OCI-LY3 (cell line): ENCODE measurements around the gene RAN.
A peak's percentile ranks its signal among the peaks of the same experiment; 100 is the strongest.

Experiments used
- H2AFZ ChIP-seq: fragments of 200-600, 300-600 bp; shearing (Covaris generic); 2 replicates; pipeline ENCODE4 v1.6.0; 2014; ENCODE audit warnings: antibody characterized with exemption, low read depth, low read length
- H3K27ac ChIP-seq: fragments of 200-600, 300-600 bp; sonication (generic); 2 replicates; pipeline ENCODE4 v1.5.1; 2014; ENCODE audit warnings: mild to moderate bottlenecking, low read length, moderate library complexity, mixed read lengths
- H3K27me3 ChIP-seq: fragments of 200-600, 300-600 bp; sonication (generic); 2 replicates; pipeline ENCODE4 v1.6.1; 2014; ENCODE audit warnings: low read depth, low read length, mixed read lengths
- H3K36me3 ChIP-seq: fragments of 200-600, 300-600 bp; sonication (generic); replicated peaks from 2 replicates; pipeline ENCODE3; 2014; ENCODE audit warnings: low read depth, low read length, mixed read lengths
- H3K4me1 ChIP-seq: fragments of 300-600, 200-600 bp; sonication (generic); 2 replicates; pipeline ENCODE4 v1.6.1; 2014; ENCODE audit warnings: low read length, mixed read lengths
- H3K4me2 ChIP-seq: fragments of 200-600, 300-600 bp; sonication (generic); 2 replicates; pipeline ENCODE4 v1.6.1; 2014; ENCODE audit warnings: low read length, mixed read lengths
- H3K4me3 ChIP-seq: fragments of 300-600, 200-600 bp; sonication (generic); 2 replicates; pipeline ENCODE4 v1.5.1; 2014; ENCODE audit warnings: antibody characterized with exemption, mild to moderate bottlenecking, low read length, moderate library complexity
- H3K79me2 ChIP-seq: fragments of 300-600, 200-600 bp; shearing (Covaris generic); 2 replicates; pipeline ENCODE4 v1.6.1; 2014; ENCODE audit warnings: mild to moderate bottlenecking, low read length, mixed read lengths
- H3K9ac ChIP-seq: fragments of 300-600, 200-600 bp; shearing (Covaris generic); 2 replicates; pipeline ENCODE4 v1.6.0; 2014; ENCODE audit warnings: mild to moderate bottlenecking, low read length, moderate library complexity
- H3K9me3 ChIP-seq: fragments of 200-600, 300-600 bp; shearing (Covaris generic); 2 replicates; pipeline ENCODE4 v1.6.1; 2014; ENCODE audit warnings: low read length, mixed read lengths; ENCODE audit not compliant: insufficient read depth
- H4K20me1 ChIP-seq: fragments of 200-600, 300-600 bp; sonication (generic); 2 replicates; pipeline ENCODE4 v1.6.1; 2016; ENCODE audit warnings: low read length, mixed read lengths; ENCODE audit not compliant: insufficient read depth
- EZH2phosphoT487 ChIP-seq: fragments of 200-600 bp; shearing (Covaris generic); IDR thresholded peaks from 2 replicates; pipeline ENCODE4 v1.6.1; 2018; ENCODE audit warnings: antibody characterized with exemption, mixed run types, low read depth
- TF ChIP-seq, protein P1 (sequence below): fragments of 200-600, 300-600 bp; sonication (generic); IDR thresholded peaks from 2 replicates; pipeline ENCODE4 v1.5.1; 2014; ENCODE audit warnings: antibody characterized with exemption, low read length, low read depth

RAN gene

DNA sequence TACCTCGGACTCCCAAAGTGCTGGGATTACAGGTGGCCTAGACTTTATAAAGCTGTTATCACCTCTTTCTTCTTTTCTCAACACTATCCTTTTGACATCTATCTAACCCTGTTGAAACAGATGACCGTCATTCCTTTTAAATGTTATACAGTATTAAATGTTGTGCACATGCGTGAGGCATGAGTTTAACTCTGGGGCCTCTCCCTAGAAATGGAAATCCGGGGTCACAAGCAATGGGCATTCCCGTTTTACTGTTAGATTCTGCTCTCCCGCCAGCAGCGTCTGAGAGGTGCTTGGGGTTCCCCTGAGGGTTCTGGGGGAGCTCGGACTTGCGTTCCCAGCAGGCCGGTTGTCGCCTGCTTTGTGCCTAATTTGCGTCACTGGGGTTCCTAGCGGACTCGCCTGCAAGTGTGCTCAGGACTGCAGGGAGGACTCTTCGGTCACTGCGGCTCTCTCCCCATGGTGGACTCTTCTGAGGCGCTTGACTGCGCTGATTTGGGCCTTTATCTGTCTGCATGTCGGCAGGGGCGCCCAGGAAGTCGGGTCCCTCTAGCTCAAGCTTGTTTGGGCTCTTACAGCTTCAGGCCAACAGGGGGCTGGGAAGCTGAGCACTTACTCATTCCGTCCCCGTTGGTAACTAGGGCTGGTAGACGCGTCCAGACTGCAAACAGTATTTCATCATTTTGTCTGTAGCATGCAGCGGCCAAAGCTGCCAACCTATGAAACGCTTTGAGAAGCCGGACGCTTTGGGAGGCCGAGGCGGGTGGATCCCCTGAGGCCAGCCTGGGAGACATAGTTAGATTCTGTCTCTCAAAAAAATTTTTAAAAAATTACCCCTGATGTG lies 1.2 kb upstream of the RAN start:
- H3K36me3 ChIP-seq, result peaks cover 26% of the 10 kb centered on the region
- peaks cover 32% of the 10 kb centered on the region for H3K4me1 ChIP-seq
- peak overlapping the region; percentile 82 for H3K27ac ChIP-seq
- TF ChIP-seq EZH2phosphoT487, result no peak
- TF ChIP-seq, protein P1, sequence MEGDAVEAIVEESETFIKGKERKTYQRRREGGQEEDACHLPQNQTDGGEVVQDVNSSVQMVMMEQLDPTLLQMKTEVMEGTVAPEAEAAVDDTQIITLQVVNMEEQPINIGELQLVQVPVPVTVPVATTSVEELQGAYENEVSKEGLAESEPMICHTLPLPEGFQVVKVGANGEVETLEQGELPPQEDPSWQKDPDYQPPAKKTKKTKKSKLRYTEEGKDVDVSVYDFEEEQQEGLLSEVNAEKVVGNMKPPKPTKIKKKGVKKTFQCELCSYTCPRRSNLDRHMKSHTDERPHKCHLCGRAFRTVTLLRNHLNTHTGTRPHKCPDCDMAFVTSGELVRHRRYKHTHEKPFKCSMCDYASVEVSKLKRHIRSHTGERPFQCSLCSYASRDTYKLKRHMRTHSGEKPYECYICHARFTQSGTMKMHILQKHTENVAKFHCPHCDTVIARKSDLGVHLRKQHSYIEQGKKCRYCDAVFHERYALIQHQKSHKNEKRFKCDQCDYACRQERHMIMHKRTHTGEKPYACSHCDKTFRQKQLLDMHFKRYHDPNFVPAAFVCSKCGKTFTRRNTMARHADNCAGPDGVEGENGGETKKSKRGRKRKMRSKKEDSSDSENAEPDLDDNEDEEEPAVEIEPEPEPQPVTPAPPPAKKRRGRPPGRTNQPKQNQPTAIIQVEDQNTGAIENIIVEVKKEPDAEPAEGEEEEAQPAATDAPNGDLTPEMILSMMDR, result peak; percentile 46
- peak overlapping the region; percentile 90 for H2AFZ ChIP-seq
- peaks cover 44% of the 10 kb centered on the region for H3K79me2 ChIP-seq
- peaks cover 20% of the 10 kb centered on the region for H4K20me1 ChIP-seq
- peak overlapping the region; percentile 90 for H3K9ac ChIP-seq
- peak overlapping the region; percentile 88 for H3K4me2 ChIP-seq
- H3K9me3 ChIP-seq, result no peaks in the 10 kb centered on the region
- no peaks in the 10 kb centered on the region for H3K27me3 ChIP-seq
- H3K4me3 ChIP-seq, result peak overlapping the region; percentile 77

DNA sequence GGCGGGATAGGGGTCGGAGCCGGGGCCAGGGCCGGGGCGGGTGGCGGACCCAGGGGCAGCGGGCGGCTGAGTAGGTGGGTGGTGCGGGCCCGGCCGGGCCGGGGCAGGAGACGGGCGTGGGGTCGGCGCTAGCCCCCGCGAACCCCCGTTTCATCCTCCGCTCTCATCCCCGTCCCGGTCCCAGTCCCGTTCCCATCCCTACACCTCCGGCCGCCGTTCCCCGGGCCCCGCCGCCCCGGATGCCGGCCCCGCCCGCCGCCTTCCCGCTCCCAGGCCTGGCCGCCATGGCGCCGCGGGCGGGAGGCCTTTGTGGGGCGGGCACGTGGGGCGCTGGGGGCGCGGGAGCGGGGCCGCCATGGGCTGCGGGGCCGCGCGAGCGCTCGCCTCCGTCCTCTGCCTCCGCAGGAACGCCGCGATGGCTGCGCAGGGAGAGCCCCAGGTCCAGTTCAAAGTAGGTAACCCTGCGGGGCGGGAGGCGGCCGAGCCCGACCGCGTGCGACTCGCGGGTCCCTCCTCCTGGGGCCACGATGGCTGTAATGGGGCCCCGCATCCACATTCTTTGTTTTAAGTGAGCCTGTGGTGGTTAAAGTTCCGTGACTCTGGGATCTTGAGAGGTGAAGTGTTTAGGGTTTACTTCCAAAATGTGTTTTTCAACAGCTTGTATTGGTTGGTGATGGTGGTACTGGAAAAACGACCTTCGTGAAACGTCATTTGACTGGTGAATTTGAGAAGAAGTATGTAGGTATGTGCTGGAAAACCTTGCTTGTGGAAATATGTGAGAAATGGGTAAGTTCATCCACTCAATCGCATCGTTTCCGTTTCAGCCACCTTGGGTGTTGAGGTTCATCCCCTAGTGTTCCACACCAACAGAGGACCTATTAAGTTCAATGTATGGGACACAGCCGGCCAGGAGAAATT lies 572 bp downstream of the RAN start:
- no peaks in the 10 kb centered on the region for H3K27me3 ChIP-seq
- H3K9ac ChIP-seq, result peak overlapping the region; percentile 100
- peaks cover 50% of the 10 kb centered on the region for H3K4me1 ChIP-seq
- H4K20me1 ChIP-seq, result peaks cover 37% of the 10 kb centered on the region
- H3K79me2 ChIP-seq, result peaks cover 54% of the 10 kb centered on the region
- no peaks in the 10 kb centered on the region for H3K9me3 ChIP-seq
- H3K4me2 ChIP-seq, result peak overlapping the region; percentile 86
- H3K4me3 ChIP-seq, result peak overlapping the region; percentile 97
- H3K27ac ChIP-seq, result peak overlapping the region; percentile 86
- peaks cover 40% of the 10 kb centered on the region for H3K36me3 ChIP-seq
- TF ChIP-seq, protein P1, result no peak
- no peak for TF ChIP-seq EZH2phosphoT487
- no peak overlapping the region for H2AFZ ChIP-seq

DNA sequence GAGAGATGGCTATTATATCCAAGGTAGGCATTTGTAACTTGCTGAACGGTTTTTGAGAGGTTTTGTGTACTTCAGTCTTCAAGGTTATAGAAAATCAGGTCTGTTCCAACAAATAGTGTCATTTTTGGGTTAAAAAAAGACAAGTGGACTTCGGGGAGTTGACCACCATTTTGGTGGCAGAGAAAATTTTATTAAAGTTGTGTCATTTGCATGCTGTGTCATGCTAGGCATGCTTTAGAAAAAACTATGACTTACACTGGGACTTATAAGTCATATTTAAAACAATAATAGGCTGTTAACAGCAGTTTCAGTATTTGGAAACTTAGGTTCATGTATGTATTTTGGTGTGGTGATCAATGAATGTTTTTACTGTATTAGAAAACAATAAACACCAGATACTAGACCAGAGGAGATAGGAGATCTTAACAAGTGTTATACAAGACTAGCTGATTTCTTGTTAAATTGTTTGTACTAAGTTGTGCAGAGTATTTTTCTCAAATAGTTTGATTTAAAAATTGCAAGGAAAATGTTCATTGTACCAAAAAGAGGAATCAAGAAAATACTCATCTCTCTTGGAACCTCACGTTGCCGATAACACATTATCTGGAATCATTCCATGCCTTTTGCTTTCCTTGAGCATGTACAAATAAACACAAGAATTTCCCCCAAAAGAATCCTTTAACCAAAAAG lies 1.4 kb downstream of the RAN start:
- H3K36me3 ChIP-seq, result peaks cover 41% of the 10 kb centered on the region
- peaks cover 58% of the 10 kb centered on the region for H3K4me1 ChIP-seq

More for the DNA sequence above, 1.4 kb downstream of the RAN start:
- H3K9me3 ChIP-seq, result no peaks in the 10 kb centered on the region
- peak overlapping the region; percentile 86 for H3K27ac ChIP-seq
- H3K4me3 ChIP-seq, result peak overlapping the region; percentile 97
- peaks cover 54% of the 10 kb centered on the region for H3K79me2 ChIP-seq
- H3K9ac ChIP-seq, result peak overlapping the region; percentile 100
- no peak overlapping the region for H2AFZ ChIP-seq
- peak overlapping the region; percentile 86 for H3K4me2 ChIP-seq
- peaks cover 45% of the 10 kb centered on the region for H4K20me1 ChIP-seq
- H3K27me3 ChIP-seq, result no peaks in the 10 kb centered on the region
- TF ChIP-seq EZH2phosphoT487, result no peak
- TF ChIP-seq, protein P1, result no peak
